GM19468 (cell line): ENCODE data around the gene SGCE.
A peak's percentile ranks its signal among the peaks of the same experiment; 100 is the strongest.

Experiments used
- ATAC-seq: cut with Tn5 transposase; IDR thresholded peaks from one replicate; pipeline ENCODE4 v1.9.1; 2021; ENCODE audit warnings: mild to moderate bottlenecking, moderate library complexity, moderate number of reproducible peaks; ENCODE audit not compliant: unreplicated experiment; ENCODE audit errors: extremely low read depth

SGCE gene

GRCh38 chr7:94632338-94633013 is 23.5 kb downstream of the SGCE start:
- ATAC-seq, result no peak

- ATAC-seq, result no peak
Observed at GRCh38 chr7:94630855-94631254, 25.1 kb downstream of the SGCE start.

DNA sequence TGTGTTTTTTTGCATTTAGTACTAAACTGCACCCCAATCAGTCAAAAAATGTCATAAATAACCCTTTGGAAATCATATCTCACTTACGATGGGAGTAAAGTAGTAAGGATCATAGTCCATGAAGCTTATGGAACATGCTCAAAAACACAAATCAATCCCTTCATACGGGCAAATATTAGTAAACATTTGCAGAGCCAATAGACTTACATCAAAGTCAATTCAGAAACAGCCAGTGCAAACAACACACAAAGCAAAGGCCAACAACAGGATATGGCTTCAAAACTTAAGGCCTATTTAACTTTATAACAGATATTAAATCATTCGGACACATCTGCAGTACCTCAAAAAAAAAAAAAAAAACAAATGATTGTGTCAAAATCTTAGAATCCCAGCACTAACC is 32.1 kb downstream of the SGCE start:
- no peak for ATAC-seq

- ATAC-seq, result no peak
Observed at GRCh38 chr7:94621120-94621519, 34.8 kb downstream of the SGCE start.

- ATAC-seq, result peak; percentile 94
Observed at GRCh38 chr7:94620703-94621118, 35.2 kb downstream of the SGCE start.

DNA sequence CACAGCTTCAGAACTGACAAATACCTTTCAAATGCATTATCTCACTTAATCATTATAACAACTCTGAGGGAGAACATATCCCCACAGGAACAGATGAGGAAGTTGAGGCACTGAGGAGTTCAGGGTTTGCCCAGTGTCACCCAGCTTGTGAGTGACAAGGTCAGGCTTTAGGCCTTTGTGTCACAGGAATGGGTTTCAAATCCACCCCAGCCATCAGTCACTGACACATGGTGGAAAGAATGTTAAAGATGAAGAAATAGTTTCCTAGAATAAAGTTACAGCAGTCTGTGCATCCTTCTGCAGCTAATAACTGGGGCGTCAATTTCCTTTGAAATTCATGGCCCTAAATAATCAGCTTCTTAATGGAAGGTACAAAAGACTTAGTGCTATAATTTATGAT is 37.8 kb downstream of the SGCE start:
- no peak for ATAC-seq

DNA sequence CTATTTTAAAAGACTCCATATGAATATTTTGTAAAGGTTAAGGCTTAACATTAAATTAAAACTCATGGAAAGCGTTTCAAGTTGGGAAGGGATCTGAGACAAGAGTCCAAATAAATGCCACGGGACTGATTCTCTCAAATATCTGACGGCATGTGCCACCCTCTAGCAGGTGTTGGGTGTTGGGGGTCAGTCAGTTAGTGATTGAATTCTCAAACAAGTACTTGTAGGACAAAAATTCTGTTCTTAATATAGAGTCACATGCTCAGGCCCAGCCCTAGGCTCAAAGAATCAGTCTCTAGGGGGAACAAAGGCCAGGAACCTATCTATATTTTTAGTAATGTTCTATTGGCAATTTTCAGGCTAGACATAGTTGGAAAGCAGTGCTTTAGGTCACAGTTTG is 39.1 kb downstream of the SGCE start:
- no peak for ATAC-seq

DNA sequence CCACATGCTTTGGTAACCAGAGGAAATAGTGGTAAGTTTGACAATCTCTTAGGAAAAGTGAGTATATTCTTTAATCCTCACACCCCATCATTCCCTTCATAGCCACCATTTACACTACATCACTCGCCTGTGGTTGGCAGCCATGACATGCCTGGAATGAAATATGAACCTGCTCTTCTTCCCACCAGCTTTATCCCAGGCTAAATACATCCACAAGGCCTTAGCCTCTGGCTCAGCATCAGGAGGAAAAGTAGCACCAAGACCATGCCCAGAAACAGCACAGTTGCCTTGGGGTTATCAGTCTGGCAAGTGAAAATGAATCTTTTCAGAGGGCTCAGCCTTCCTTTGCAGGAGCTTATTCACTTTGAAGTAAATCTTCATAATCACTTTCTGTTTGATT is 40.3 kb downstream of the SGCE start:
- no peak for ATAC-seq

- no peak for ATAC-seq
Observed at GRCh38 chr7:94612661-94613060, 43.3 kb downstream of the SGCE start.

DNA sequence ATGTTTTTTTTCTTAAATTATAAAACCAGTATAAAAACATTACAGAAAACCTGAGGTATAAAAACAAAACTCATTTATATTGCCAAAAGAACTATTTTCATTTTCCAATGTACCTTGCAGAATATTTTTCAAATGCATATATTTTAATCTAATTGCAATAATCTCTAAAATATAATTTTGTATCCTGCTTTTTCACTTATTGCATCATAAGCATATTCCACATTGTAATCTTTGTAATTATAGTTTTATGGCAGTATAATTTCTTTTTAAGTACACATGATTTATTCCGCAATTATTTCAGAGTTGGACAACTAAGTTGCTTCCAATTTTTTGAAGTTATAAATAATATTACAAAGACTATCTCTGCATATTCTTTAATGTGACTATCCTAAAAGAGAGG is 43.7 kb downstream of the SGCE start:
- no peak for ATAC-seq

DNA sequence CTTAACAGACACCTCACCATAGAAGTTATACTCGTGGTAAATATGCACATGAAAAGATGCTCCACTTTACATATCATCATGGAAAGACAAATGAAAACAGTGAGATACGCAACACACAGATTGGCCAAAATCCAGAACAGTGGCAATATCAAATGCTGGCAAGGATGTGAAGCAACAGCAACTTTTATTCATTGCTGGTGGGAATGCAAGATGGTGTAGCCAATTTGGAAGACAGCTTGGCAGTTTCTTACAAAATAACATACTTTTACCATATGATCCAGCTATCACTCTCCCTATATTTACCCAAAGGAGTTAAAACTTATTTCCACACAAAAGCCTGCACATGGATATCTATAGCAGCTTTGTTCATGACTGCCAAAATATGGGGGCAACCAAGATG is 46.4 kb downstream of the SGCE start:
- no peak for ATAC-seq

DNA sequence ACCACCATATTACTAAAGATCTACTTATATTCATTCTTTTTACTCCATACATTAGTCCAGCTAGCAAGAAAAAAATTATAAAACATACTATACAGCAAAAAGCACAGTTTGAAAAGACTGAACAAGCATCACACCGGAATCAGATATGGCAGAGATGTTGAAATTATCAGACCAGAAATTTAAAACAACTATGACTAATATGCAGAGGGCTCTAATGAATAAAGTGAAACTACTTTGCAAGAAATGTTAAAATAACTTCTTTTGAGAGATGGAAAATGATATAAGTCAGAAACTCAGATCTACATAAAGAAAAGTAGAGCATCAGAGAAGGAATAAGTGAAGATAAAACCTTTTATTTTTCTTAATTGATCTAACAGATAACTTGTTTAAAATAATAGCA is 50.9 kb downstream of the SGCE start:
- no peak for ATAC-seq

GRCh38 chr7:94602181-94602580 is 53.8 kb downstream of the SGCE start:
- ATAC-seq, result no peak

GRCh38 chr7:94600267-94600666 is 55.7 kb downstream of the SGCE start:
- no peak for ATAC-seq

GRCh38 chr7:94595717-94596116 is 60.2 kb downstream of the SGCE start:
- ATAC-seq, result no peak

- ATAC-seq, result no peak
Observed at GRCh38 chr7:94594882-94595281, 61.1 kb downstream of the SGCE start.

DNA sequence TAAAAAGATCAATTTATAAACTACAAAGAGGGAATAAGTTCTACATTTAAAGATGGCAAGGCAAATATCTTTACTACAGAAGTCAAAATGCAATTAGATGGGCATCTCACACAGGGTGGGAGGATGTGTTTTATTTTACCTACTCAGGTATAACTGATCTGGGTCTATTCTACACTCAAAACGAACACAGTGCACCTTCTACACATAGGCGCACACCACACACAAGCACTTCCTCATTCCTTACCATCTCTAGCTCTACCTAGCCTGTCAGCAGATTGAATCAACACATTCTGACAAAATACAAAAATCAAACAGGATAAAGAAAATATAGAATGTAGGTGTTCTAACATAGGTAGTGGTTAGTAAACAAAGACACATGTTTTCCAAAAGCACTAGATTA is 64.8 kb downstream of the SGCE start:
- no peak for ATAC-seq

DNA sequence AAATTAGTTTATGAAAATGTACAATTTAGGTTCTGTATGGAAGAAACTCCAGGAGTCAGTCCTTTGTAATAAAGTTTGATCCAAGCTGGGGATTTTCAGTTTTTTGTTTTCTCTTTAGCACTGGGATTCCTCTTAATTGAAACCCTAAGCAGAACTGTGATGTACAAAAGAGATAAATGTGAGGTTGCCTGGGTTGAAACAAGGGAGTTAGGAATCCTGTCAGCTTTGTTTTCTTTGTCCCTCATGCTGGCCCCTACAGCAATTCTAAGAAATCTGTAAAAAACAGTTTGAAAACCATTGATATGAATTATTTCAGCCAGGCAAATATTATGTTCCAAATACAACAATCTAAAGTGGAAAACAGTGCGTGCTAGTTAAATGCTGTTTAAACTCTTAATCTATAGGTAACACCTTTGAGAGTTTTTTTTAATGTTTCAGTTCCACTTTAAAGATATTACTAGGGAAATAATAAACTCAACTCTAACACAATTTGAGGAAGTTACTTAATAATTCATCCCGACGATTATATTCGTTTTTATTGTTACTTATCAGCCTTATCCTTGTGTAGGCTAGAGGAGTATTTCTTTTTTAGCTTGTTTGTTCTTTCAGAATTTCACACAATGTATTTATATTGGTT is 65.3 kb downstream of the SGCE start:
- ATAC-seq, result no peak

DNA sequence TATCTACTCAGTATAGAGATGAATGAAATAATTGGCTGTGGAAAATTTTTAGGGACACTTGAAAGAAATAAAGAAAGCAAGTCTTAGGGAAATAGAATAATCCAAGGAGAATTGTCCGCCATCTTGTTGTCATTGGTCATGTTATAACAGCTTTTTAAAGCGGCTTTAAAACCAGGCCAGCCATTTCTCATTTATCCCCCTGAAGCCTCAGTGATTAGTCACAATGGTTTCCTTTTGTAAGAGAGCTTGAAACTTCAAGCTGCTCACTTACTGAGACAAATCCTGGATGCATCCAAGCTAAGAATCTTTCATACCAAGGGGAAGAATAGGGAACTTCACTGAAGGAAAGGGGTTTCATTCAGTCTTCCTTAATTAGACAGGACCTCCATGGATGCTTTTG is 67.9 kb downstream of the SGCE start:
- no peak for ATAC-seq

DNA sequence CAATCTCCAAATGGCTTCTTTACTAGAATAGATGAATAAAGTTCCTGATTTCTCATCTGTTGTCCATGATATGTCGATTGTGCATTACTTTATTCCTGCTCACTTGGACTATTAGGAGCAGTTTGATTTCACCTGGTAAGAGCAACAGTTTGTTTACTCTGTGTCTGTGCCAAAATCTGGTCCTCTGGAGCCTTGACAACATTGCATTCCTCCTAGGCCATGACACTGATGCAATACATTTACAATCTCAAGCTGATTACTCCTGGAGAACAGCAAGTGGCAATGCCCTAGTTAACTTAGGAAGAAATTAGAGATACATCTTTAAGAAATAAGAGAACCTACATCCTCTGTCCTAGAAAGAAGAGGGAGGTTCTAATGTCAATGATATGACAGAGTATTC is 71.8 kb downstream of the SGCE start:
- ATAC-seq, result no peak

- no peak for ATAC-seq
Observed at GRCh38 chr7:94580601-94581000, 75.3 kb downstream of the SGCE start.

GRCh38 chr7:94579470-94579869 is 76.5 kb downstream of the SGCE start:
- ATAC-seq, result no peak
